Effector memory CD8-positive, alpha-beta T cell (primary cell): ENCODE measurements around the gene ESRRB.

Experiments
- ATAC-seq: fragments of 150-1000 bp; cut with Tn5 transposase; replicated peaks from 2 replicates; pipeline ENCODE4 v1.10.0; 2021; ENCODE audit warnings: mild to moderate bottlenecking, moderate library complexity
- DNase-seq, 3 experiments: peaks; one replicate each; pipeline ENCODE4 v3.0.0; 2021
- H3K27ac Mint-ChIP-seq, 2 donors: one replicate each; pipeline ENCODE4 v1.8.0; 2022; ENCODE audit warnings: mild to moderate bottlenecking in 2 of 2, mixed read lengths in 2 of 2, moderate library complexity in 2 of 2
- H3K27me3 Mint-ChIP-seq, 2 donors: one replicate each; pipeline ENCODE4 v1.8.0; 2022; ENCODE audit warnings: mixed read lengths in 2 of 2
- H3K36me3 Mint-ChIP-seq: one replicate; pipeline ENCODE4 v1.8.0; 2022; ENCODE audit warnings: mild to moderate bottlenecking, moderate library complexity, mixed read lengths; ENCODE audit not compliant: insufficient read depth
- H3K4me1 Mint-ChIP-seq, 2 donors: one replicate each; pipeline ENCODE4 v1.8.0; 2022; ENCODE audit warnings: low read depth in 2 of 2, mixed read lengths in 2 of 2
- H3K4me3 Mint-ChIP-seq, 2 donors: one replicate each; pipeline ENCODE4 v1.8.0; 2022; ENCODE audit warnings: mild to moderate bottlenecking in 2 of 2, mixed read lengths in 2 of 2, moderate library complexity in 2 of 2
- H3K9me3 Mint-ChIP-seq, 2 donors: one replicate each; pipeline ENCODE4 v1.8.0; 2022; ENCODE audit warnings: mixed read lengths in 2 of 2

Gene ESRRB

DNA sequence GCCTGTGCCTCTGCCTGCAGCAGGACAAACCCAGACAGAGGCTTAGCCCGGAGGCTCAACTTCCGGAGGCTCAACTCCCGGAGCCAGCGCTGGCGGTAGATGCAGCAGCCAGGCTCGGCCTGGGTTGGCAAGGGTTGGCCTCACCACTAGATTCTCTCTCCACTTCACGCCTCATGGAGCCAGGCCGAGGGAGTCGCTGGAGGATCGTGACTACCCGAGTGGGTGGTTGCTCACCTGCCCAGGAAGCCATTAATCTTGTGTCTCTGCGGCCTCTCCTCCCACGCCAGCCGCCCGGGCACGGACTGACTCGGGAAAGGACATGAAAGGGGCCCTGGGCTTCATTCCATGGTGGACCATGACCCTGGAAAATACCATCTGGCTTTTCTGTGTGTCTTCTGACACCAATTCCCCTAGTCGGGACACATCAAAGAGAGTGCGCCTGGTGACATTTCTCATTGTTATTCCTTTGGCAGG lies 20.8 kb downstream of the ESRRB start:
- ATAC-seq (no peak), DNase-seq (no peak)
- H3K9me3 Mint-ChIP-seq, result no peaks in the 10 kb centered on the region
- H3K27me3 Mint-ChIP-seq, result peaks cover 29 to 74% of the 10 kb centered on the region in 2 donors
- no peak overlapping the region for H3K27ac Mint-ChIP-seq
- H3K36me3 Mint-ChIP-seq, result no peaks in the 10 kb centered on the region
- no peaks in the 10 kb centered on the region for H3K4me1 Mint-ChIP-seq
- H3K4me3 Mint-ChIP-seq, result no peak overlapping the region

DNA sequence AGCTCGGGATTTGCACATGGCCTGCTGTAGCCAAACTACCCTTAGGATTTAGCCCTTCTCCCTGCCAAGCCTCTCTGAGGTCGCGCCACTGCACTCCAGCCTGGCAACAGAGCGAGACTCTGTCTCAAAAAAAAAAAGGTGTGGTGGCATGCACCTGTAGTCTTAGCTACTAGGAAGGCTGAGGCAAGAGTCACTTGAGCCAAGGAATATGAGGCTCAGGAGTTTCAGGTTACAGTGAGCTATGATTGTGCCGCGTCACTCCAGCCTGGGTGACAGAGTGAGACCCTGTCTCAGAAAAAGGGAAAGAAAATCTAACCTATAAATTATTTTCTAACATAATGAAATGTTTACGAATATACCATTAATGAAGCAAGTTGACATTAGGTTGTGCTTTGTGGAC lies 29.7 kb downstream of the ESRRB start:
- no peak for DNase-seq
- H3K4me3 Mint-ChIP-seq, result no peak overlapping the region
- H3K36me3 Mint-ChIP-seq, result no peaks in the 10 kb centered on the region
- no peak overlapping the region for H3K27ac Mint-ChIP-seq
- no peak for ATAC-seq
- peaks cover 29 to 91% of the 10 kb centered on the region in 2 donors for H3K27me3 Mint-ChIP-seq
- H3K9me3 Mint-ChIP-seq, result no peaks in the 10 kb centered on the region
- H3K4me1 Mint-ChIP-seq, result no peaks in the 10 kb centered on the region

DNA sequence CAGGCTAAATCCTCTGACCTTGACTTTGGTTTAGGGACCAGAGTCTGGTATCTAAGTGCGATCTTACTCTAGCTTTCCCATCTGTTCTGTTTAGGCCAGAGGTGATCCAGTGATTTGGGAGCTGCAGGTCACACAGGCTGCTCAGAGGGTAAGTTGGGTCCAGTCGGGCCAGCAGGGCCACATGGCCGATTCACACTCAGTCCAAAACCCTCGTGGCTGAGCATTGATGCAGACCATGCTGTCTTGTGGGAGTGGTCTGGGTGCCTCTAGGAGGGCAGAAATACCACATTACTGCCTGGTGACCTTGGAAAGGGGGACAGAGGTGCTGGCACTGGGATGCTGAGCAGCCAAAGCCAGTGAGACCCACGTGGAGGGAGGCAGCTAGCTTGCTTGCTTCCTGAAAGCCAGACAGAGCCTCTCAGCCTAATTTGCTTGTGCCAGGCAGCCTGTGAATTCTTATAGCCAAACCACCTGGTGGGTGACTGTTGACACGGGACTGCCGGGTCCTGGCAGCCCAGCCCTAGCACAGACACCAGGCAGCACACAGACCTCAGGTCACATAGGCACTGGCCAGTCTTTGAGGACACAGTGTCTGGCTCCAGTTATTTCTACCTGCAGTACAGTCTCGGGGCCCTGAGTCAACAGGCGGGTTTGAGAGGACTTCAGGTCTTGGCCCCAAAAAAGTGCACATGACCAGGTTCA lies 31.7 kb downstream of the ESRRB start:
- no peaks in the 10 kb centered on the region for H3K9me3 Mint-ChIP-seq
- H3K4me3 Mint-ChIP-seq, result no peak overlapping the region
- H3K36me3 Mint-ChIP-seq, result no peaks in the 10 kb centered on the region
- H3K4me1 Mint-ChIP-seq, result no peaks in the 10 kb centered on the region
- ATAC-seq (no peak), DNase-seq (no peak)
- H3K27me3 Mint-ChIP-seq, result peaks cover 24 to 82% of the 10 kb centered on the region in 2 donors
- H3K27ac Mint-ChIP-seq, result no peak overlapping the region

DNA sequence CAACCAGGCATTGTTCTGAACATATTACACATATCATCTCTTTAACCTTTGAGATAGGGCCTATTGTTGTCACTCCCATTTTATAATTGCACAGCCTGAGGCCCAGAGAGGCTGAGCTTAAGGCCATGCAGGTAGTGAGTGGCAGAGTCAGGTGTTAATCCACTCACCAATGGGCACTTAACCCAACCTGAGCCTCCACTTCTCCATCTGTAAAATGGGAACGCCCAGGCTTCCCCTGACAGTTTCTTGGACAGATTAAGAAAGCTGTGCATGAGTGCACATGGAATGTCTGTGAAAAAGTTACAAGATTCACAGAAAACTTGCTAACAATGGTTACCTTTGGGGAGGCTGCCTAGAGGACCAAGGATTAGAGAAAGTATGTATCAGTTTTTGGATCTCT lies 32.9 kb downstream of the ESRRB start:
- no peaks in the 10 kb centered on the region for H3K36me3 Mint-ChIP-seq
- DNase-seq, result no peak

DNA sequence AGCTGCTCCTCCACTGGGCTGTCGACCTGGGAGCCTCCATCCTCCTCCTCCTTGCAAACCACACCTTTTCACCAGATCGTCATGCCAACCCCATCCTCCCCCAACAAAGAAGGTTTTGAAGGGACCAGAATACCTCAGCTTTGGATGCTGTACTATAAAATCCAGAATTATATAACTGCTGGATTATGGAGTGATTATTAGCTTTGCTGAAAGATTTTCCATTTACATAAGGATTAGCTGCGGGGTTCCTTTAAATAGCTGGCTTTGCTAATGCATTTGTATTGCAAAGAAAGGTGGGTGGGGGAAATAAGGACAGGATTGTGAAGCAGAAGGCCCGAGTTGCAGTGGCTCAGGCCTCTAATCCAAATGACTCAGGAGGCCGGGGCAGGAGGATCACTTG lies 36.6 kb downstream of the ESRRB start:
- Mint-ChIP-seq H3K9me3 (no peaks in the 10 kb centered on the region), H3K4me3 (no peak overlapping the region), H3K4me1 (peaks cover 0 to 2% of the 10 kb centered on the region in 2 donors), H3K36me3 (no peaks in the 10 kb centered on the region), H3K27me3 (peaks cover 34 to 82% of the 10 kb centered on the region in 2 donors), H3K27ac (no peak overlapping the region)
- DNase-seq (no peak), ATAC-seq (no peak)

More for the DNA sequence above, 32.9 kb downstream of the ESRRB start:
- no peak for ATAC-seq
- Mint-ChIP-seq H3K4me3 (no peak overlapping the region), H3K27me3 (peaks cover 22 to 82% of the 10 kb centered on the region in 2 donors), H3K9me3 (no peaks in the 10 kb centered on the region), H3K4me1 (no peaks in the 10 kb centered on the region), H3K27ac (no peak overlapping the region)

DNA sequence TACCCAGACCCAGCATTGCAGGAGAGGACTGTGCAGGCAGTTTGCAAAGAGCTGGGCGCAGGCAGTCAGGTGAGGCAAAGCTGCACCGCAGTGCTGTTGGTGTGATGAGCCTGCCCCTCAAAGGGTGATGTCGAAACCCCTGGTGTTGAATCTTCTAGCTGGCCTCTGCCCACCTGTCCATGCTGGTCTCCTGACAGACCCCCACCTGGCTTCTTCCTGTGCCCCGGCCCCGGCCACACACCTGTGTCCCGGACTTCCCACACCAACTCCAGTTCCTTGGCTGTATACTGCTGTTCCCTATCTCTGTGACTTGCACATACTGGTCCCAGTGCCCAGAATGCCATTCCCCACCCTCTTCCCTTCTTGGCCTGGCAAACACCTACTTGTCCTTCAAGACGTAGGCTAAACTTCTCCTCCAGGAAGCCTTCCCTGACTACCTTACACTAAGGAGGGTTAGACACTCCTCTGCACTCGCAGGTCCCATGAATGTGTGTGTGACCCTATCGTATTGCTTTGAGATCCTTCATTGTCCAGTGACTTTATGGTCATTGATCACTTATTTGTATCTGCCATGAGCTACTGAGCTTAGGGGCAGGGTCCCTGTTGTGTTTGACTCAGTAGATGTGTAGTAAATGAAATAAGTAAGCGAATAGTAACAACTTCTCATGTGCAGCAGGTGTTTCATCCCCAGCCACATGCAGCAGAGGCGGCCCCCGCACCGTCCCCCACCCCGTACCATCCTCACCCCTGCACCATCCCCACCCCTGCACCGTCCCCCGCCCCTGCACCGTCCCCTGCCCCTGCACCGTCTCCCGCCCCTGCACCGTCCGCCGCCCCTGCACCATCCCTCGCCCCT lies 37.4 kb downstream of the ESRRB start:
- Mint-ChIP-seq H3K4me1 (peaks cover 0 to 2% of the 10 kb centered on the region in 2 donors), H3K27me3 (peaks cover 36 to 82% of the 10 kb centered on the region in 2 donors), H3K4me3 (no peak overlapping the region), H3K9me3 (no peaks in the 10 kb centered on the region), H3K36me3 (no peaks in the 10 kb centered on the region), H3K27ac (no peak overlapping the region)
- no peak for DNase-seq
- no peak for ATAC-seq

DNA sequence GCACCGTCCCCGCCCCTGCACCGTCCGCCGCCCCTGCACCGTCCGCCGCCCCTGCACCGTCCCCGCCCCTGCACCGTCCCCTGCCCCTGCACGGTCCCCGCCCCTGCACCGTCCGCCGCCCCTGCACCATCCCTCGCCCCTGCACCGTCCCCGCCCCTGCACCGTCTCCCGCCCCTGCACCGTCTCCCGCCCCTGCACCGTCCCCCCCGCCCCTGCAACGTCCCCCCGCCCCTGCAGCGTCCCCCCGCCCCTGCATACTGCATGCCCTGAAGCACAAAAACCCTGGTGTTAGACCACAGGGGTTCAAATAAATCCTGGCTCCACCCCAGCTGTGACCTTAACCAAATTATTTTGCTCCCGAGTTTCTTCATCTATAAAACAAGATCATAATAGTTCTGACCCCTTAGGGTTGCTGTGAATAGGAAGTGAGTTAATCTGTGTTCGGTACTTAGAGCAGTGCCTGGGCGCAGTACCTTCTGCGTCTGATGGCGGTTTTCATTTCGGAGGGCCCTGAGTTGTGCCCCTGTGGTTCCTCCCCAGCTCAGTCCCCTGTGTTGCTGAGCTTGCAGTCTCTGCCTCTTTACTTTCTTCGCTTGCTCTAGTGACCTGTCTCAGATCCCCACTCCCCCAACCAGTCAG lies 38.1 kb downstream of the ESRRB start:
- Mint-ChIP-seq H3K4me3 (no peak overlapping the region), H3K27me3 (peaks cover 36 to 82% of the 10 kb centered on the region in 2 donors), H3K27ac (no peak overlapping the region), H3K4me1 (peaks cover 0 to 2% of the 10 kb centered on the region in 2 donors), H3K36me3 (no peaks in the 10 kb centered on the region), H3K9me3 (no peaks in the 10 kb centered on the region)
- no peak for ATAC-seq
- no peak for DNase-seq

DNA sequence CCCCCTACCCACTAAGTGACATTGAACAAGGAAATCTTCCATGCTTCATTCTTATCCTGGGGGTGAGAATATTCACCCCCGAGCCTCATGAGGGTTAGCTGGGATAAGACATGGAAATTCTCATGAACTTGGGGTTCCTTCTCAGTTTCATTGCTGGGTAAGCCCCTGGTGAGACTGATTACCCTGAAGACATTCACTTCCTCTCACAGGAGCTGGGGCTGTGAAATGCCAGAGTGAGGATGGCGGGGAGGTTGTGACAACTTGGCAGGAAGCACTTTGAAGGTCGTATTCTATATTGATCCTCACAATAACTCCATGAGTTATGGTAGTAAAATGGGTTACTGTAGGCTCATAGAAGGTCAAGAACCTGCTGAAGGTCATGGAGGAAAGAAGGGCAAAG lies 43.5 kb downstream of the ESRRB start:
- DNase-seq, result no peak
- Mint-ChIP-seq H3K27me3 (peaks cover 34 to 69% of the 10 kb centered on the region in 2 donors), H3K27ac (no peak overlapping the region), H3K9me3 (no peaks in the 10 kb centered on the region), H3K36me3 (no peaks in the 10 kb centered on the region), H3K4me3 (no peak overlapping the region), H3K4me1 (no peaks in the 10 kb centered on the region)
- no peak for ATAC-seq

DNA sequence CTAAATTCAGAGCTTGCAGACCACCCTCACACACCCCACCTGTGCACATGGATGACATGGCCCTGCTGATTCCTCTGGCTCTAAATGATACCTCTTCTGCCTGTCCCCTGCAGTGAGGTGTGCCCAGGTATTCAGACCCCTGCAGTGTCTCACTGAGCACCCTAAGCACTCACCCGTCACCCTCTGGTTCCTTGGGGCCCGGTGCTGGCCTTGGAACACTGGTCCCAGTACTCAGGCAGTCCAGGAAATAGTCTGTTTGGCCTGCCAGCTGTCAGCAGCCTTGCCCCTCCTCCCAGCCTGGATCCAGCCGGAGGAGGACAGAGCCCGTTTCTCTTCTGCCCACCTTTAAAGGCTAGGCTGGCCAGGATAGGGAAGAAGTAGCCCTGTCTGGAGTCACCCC lies 44.9 kb downstream of the ESRRB start:
- H3K9me3 Mint-ChIP-seq, result no peaks in the 10 kb centered on the region
- no peaks in the 10 kb centered on the region for H3K4me1 Mint-ChIP-seq
- H3K27ac Mint-ChIP-seq, result no peak overlapping the region
- H3K36me3 Mint-ChIP-seq, result no peaks in the 10 kb centered on the region
- ATAC-seq, result no peak
- H3K4me3 Mint-ChIP-seq, result no peak overlapping the region
- H3K27me3 Mint-ChIP-seq, result peaks cover 32 to 69% of the 10 kb centered on the region in 2 donors
- DNase-seq, result no peak

DNA sequence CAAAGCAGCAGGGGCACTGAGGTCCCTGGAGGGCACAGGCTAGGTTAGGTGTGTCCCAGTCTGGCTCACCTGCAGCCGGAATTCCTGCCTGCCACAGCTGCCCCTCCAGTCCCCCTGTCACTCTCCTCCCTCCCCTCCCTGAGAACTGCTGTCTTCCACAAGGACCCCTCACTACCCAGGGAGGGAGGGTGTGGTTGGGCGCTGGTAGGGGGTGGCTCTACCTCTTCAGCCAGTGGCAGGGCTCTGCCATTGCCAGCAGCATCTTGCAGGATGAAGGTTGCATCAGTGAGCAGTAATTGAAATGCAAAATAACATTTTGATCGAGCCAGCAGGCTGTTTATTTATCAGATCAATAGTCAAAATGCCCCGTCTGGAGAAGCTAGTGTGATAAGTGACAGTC lies 45.7 kb downstream of the ESRRB start:
- ATAC-seq (no peak), DNase-seq (no peak)
- Mint-ChIP-seq H3K36me3 (no peaks in the 10 kb centered on the region), H3K4me1 (no peaks in the 10 kb centered on the region), H3K9me3 (no peaks in the 10 kb centered on the region), H3K27ac (no peak overlapping the region), H3K27me3 (peaks cover 37 to 69% of the 10 kb centered on the region in 2 donors), H3K4me3 (no peak overlapping the region)

DNA sequence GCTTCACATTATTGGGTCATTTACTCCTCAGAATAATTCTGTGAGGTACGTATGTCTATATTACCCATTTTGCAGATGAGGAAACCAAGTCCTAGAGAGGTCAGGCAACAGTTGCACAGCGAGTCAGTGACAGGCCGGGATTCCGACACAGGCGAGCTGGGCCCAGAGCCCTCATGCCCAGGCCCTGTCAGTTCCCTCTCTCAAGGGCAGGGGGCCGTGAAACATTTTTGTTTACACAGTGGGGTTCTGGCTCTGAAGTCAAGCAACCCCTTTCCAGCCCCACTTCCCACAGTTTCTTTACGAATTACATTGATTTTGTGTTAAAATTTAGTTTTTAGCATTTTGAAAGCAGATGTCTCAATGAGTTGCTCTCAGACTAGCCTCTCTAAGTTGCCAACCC lies 46.7 kb downstream of the ESRRB start:
- Mint-ChIP-seq H3K9me3 (no peaks in the 10 kb centered on the region), H3K36me3 (no peaks in the 10 kb centered on the region), H3K27me3 (peaks cover 35 to 63% of the 10 kb centered on the region in 2 donors), H3K4me3 (no peak overlapping the region), H3K4me1 (no peaks in the 10 kb centered on the region), H3K27ac (no peak overlapping the region)
- DNase-seq, result no peak
- ATAC-seq, result no peak

DNA sequence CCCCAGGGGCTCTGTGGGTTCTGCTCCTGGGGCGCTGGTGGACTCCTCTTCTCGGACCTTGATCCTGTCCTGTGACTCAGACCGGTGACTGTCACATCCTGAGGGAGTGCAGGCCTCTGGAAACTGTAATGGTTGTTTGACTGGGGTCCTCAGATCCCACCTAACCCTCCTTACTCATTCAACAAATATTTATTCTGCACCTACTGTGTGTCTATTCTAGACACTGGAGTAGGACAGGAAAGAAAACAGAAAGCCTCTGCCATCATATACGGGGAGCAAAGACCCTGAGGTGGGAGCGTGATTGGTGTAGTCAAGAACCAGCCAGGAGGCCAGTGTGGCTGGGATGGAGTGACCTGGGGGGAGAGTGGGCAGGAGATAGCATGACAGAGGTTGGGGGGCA lies 47.6 kb downstream of the ESRRB start:
- DNase-seq (no peak), ATAC-seq (no peak)
- Mint-ChIP-seq H3K4me3 (no peak overlapping the region), H3K4me1 (no peaks in the 10 kb centered on the region), H3K27me3 (peaks cover 35 to 61% of the 10 kb centered on the region in 2 donors), H3K27ac (no peak overlapping the region), H3K9me3 (no peaks in the 10 kb centered on the region), H3K36me3 (no peaks in the 10 kb centered on the region)

DNA sequence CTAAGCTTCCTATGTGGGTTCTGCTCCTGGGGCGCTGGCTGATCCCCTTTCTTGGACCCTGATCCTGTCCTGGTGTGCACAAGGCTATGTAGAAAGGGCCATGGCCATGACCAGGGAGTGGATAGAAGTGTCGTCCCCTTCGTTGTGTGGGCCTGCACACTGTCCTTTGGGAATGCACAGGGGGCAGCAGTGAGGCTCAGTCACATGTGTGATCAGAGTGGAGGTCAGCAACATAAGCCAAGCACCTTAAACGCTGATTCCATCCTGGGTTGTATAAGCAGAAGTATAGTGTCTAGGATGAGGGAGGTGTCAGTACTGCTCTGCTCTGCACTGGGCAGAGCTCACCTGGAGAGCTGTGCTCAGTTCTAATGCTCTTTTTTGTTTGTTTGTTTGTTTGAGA lies 48.4 kb downstream of the ESRRB start:
- Mint-ChIP-seq H3K36me3 (no peaks in the 10 kb centered on the region), H3K27me3 (peaks cover 35 to 59% of the 10 kb centered on the region in 2 donors), H3K9me3 (no peaks in the 10 kb centered on the region), H3K4me3 (no peak overlapping the region), H3K27ac (no peak overlapping the region), H3K4me1 (no peaks in the 10 kb centered on the region)
- DNase-seq, result no peak
- ATAC-seq, result no peak
